ENCODE results near the gene TELO2. TPM values are rescaled to one million over a fixed set of nuclear protein-coding genes. Genes with fewer than 3 reads are reported as not detected.

Gene TELO2
- total and polyA plus RNA-seq, 11 donors: 11.8 to 29.6 (median 17.0) TPM

GRCh38 chr16:1537138-1537577 is 44.0 kb downstream of the TELO2 start:
- Histone ChIP-seq H3K27ac (peak overlapping the region; percentile 92 to 99 (median 96)), H3K27me3 (peaks cover 0 to 17% (median 0%) of the 10 kb centered on the region in 9 donors), H3K9me3 (no peaks in the 10 kb centered on the region), H3K4me1 (peaks cover 11 to 85% (median 68%) of the 10 kb centered on the region in 12 donors), H3K4me3 (peak overlapping the region in 11 of 12 donors; percentile 66 to 93 (median 88)), H3K36me3 (peaks cover 0 to 68% (median 62%) of the 10 kb centered on the region in 9 donors)
- WGBS, 4 donors: 45 to 68% (median 57%) methylated on average over 2 to 27 of the region's 27 CpGs
- TF ChIP-seq POLR2A (IDR thresholded peaks at IDR 0.05) (no peak), CTCF (IDR thresholded peaks at IDR 0.05) (no peak)
- intact Hi-C loops (cut with DNase I): loop anchor here in 1 of 10 donors (5.0 kb wide), 1 partner anchor 75 kb away; the partner anchor contains the start of genes CRAMP1 and IFT140
- peak in 1 of 4 donors; percentile 2 for ATAC-seq
- DNase-seq: peak in 1 of 5 donors; percentile 63

DNA sequence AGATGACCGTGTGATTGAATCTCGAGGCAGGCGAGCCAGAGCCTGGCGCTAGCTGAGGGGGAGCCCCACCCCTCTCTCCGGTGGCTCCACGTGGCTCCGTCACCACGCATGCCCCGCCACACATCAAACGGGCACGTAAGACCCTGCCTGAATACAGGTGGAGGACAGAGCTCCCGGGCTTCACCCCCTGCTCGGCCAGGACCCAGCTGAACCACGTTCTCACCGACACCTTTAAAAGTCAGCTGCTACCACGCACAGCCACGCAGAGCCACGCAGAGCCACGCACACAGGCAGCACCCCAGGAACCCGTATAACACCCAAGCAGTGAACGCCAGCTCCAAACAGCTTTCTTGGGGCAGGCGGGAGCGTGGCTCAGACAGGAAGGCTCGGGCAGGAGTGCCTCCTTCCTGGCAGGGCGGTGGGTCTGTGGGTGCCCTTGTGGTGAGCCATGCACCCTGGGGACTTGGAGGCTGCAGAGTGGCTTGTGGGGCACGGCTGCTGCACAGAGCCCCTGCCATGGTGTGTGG is 44.7 kb downstream of the TELO2 start:
- WGBS, 4 donors: 56 to 64% (median 61%) methylated on average over 25 to 26 of the region's 26 CpGs
- Histone ChIP-seq H3K27me3 (peaks cover 0 to 17% (median 0%) of the 10 kb centered on the region in 9 donors), H3K27ac (peak overlapping the region; percentile 92 to 99 (median 96)), H3K4me1 (peaks cover 12 to 85% (median 68%) of the 10 kb centered on the region in 12 donors), H3K36me3 (peaks cover 0 to 75% (median 69%) of the 10 kb centered on the region in 9 donors), H3K9me3 (no peaks in the 10 kb centered on the region), H3K4me3 (peak overlapping the region in 11 of 12 donors; percentile 66 to 93 (median 88))
- no peak for TF ChIP-seq CTCF (IDR thresholded peaks at IDR 0.05)
- no peak for TF ChIP-seq POLR2A (IDR thresholded peaks at IDR 0.05)
- DNase-seq (peak in 1 of 5 donors; percentile 40), ATAC-seq (no peak)
- intact Hi-C loops (cut with DNase I): loop anchor here in 1 of 10 donors (5.0 kb wide), 1 partner anchor 74 kb away; the partner anchor contains the start of genes CRAMP1 and IFT140

- ATAC-seq (peak in 1 of 4 donors; percentile 14), DNase-seq (peak in 2 of 5 donors; percentile 50 to 64)
- Histone ChIP-seq H3K27ac (peak overlapping the region in 7 of 12 donors; percentile 92 to 99 (median 95)), H3K4me3 (peak overlapping the region in 7 of 12 donors; percentile 68 to 93 (median 89)), H3K36me3 (peaks cover 0 to 79% (median 72%) of the 10 kb centered on the region in 9 donors), H3K4me1 (peaks cover 11 to 89% (median 74%) of the 10 kb centered on the region in 12 donors), H3K9me3 (no peaks in the 10 kb centered on the region), H3K27me3 (peaks cover 0 to 12% (median 0%) of the 10 kb centered on the region in 9 donors)
- 57 to 68% (median 65%) methylated on average over 19 to 22 of the region's 22 CpGs for WGBS, 4 donors
- TF ChIP-seq CTCF (IDR thresholded peaks at IDR 0.05) (peak in 3 of 12 donors; percentile 10 to 34 (median 11)), POLR2A (IDR thresholded peaks at IDR 0.05) (no peak)
- intact Hi-C loops (cut with DNase I): loop anchor here in 1 of 10 donors (5.0 kb wide), 1 partner anchor 73 kb away; the partner anchor contains the start of genes CRAMP1 and IFT140
These were observed 45.8 kb downstream of the TELO2 start for GRCh38 chr16:1538804-1539520.
